Activated naive CD8-positive, alpha-beta T cell treated with anti-CD3 and anti-CD28 coated beads, Interleukin-2, amount 10 ng/mL, durations not matched to agents 7 days and 5 days (primary cell): ENCODE results near the gene ITPR3. TPM values are rescaled to one million over a fixed set of nuclear protein-coding genes. Genes with fewer than 3 reads are reported as not detected.

Experiments used
- ATAC-seq: fragments of 150-1000 bp; cut with Tn5 transposase; one replicate; pipeline ENCODE4 v1.10.0; 2021; ENCODE audit warnings: low read depth, moderate library complexity
- POLR2A ChIA-PET: fragments of 350-600 bp; sonication (Branson Sonifier 250); formaldehyde crosslinking; loops from one replicate; lab custom pipeline; 2021; ENCODE audit warnings: antibody characterized with exemption; lab: Charles Lee
- DNase-seq: peaks from one replicate; pipeline ENCODE4 v3.0.0; 2021
- H3K27ac Mint-ChIP-seq: one replicate; pipeline ENCODE4 v1.8.0; 2022; ENCODE audit warnings: mild to moderate bottlenecking, mixed read lengths
- H3K27me3 Mint-ChIP-seq: one replicate; pipeline ENCODE4 v1.8.0; 2022; ENCODE audit warnings: mild to moderate bottlenecking, moderate library complexity, mixed read lengths
- H3K36me3 Mint-ChIP-seq: one replicate; pipeline ENCODE4 v1.8.0; 2021; ENCODE audit warnings: mild to moderate bottlenecking, mixed read lengths
- H3K4me1 Mint-ChIP-seq: one replicate; pipeline ENCODE4 v1.8.0; 2021; ENCODE audit warnings: mixed read lengths
- H3K4me3 Mint-ChIP-seq: one replicate; pipeline ENCODE4 v1.8.0; 2022; ENCODE audit warnings: mild to moderate bottlenecking, moderate library complexity, mixed read lengths
- H3K9me3 Mint-ChIP-seq: one replicate; pipeline ENCODE4 v1.8.0; 2021; ENCODE audit warnings: mixed read lengths
- total RNA-seq, 2 experiments: library from RNA; stranded (reverse); gene quantifications; one replicate each; pipeline ENCODE4 v1.2.3, GENCODE V29; 2021

Gene ITPR3
- total RNA-seq, 2 experiments from 2014 or later = 61.4 to 61.8 TPM

- ATAC-seq = no peak
- no peak overlapping the region for H3K27ac Mint-ChIP-seq
- POLR2A ChIA-PET = interaction anchor here (0.7 kb wide), 1 partner anchor 16 kb away, joined by 6 read pairs; no protein-coding TSS in a partner anchor
- H3K27me3 Mint-ChIP-seq = peaks cover 28% of the 10 kb centered on the region
- H3K9me3 Mint-ChIP-seq = no peaks in the 10 kb centered on the region
- H3K4me1 Mint-ChIP-seq = peaks cover 11% of the 10 kb centered on the region
- no peak overlapping the region for H3K4me3 Mint-ChIP-seq
- no peaks in the 10 kb centered on the region for H3K36me3 Mint-ChIP-seq
- DNase-seq = no peak
These were observed 104.1 kb downstream of the ITPR3 start for GRCh38 chr6:33725222-33725621.

- Mint-ChIP-seq H3K9me3 (no peaks in the 10 kb centered on the region), H3K36me3 (no peaks in the 10 kb centered on the region), H3K27me3 (peaks cover 24% of the 10 kb centered on the region), H3K27ac (no peak overlapping the region), H3K4me3 (no peak overlapping the region), H3K4me1 (peaks cover 11% of the 10 kb centered on the region)
- ATAC-seq (no peak), DNase-seq (no peak)
- POLR2A ChIA-PET = no interaction called here
These were observed 105.0 kb downstream of the ITPR3 start for GRCh38 chr6:33725891-33726673.

DNA sequence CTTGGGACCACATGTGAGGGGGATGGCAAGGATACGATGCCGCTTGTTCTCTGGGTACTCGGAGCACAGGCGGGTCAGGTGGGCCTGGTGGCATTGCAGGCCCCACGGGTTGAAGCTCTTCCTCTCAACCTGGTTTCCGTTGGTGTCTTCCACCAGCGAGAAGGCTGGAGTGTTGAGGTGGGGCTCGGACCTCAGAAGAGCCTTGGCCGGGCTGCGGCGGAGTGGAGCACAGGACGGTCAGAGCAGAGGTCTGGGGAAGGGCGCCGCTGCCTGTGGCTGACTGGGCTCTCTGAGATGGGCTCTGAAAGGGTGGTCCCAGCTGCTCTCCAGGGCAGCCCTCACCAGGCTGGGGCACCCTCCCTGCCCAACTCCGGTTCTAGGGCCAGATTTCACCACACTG lies 105.6 kb downstream of the ITPR3 start:
- Mint-ChIP-seq H3K4me1 (peaks cover 11% of the 10 kb centered on the region), H3K4me3 (no peak overlapping the region), H3K27me3 (peaks cover 21% of the 10 kb centered on the region), H3K36me3 (no peaks in the 10 kb centered on the region), H3K9me3 (no peaks in the 10 kb centered on the region), H3K27ac (no peak overlapping the region)
- DNase-seq = no peak
- POLR2A ChIA-PET = no interaction called here
- no peak for ATAC-seq

DNA sequence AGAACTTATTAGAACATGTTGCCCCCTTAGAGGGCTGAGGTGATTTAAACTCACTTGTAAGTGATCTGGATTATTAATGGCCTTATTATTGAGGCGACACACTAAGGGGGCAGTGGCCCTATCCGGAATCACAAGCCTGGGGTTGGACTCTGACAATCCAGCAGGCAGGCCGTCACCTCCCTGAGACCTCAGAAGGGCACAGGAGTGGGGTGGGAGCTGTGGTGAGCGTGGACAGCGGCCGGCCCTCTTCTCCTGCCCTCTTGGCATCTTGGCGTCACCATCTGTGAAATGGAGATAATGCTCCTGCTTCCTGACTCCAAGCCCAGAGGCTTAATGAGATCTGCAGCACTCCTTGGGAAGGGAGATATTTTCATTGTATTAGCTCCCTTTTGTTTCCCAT lies 106.0 kb downstream of the ITPR3 start:
- H3K27ac Mint-ChIP-seq = no peak overlapping the region
- H3K4me1 Mint-ChIP-seq = peaks cover 11% of the 10 kb centered on the region
- no peak for ATAC-seq
- H3K36me3 Mint-ChIP-seq = no peaks in the 10 kb centered on the region
- no peak overlapping the region for H3K4me3 Mint-ChIP-seq
- peaks cover 16% of the 10 kb centered on the region for H3K27me3 Mint-ChIP-seq
- no peak for DNase-seq
- POLR2A ChIA-PET = no interaction called here
- no peaks in the 10 kb centered on the region for H3K9me3 Mint-ChIP-seq

- Mint-ChIP-seq H3K27me3 (peaks cover 13% of the 10 kb centered on the region), H3K9me3 (no peaks in the 10 kb centered on the region), H3K36me3 (no peaks in the 10 kb centered on the region), H3K4me3 (no peak overlapping the region), H3K27ac (no peak overlapping the region), H3K4me1 (peaks cover 11% of the 10 kb centered on the region)
- no peak for DNase-seq
- ATAC-seq = no peak
- POLR2A ChIA-PET = no interaction called here
These were observed 106.8 kb downstream of the ITPR3 start for GRCh38 chr6:33727932-33728331.

DNA sequence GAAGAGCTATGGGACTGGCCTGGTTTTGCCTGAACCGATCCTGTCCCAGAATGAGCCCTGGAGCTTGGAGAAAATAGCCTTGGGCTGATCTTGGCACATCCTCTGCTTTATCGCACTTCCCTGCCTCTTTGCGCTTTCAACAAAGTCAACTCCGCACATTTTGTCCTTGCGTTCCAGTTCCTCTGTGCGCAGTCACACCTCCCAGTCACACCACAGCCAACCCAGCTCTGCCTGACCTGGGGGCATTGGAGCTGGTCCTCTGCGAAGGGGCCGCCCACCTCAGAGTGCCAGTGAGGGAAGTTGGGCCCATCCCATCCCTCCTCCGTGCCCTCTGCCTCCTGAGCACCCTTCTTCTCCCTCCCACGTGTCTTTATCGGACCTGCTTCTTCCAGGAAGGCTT lies 107.3 kb downstream of the ITPR3 start:
- no peaks in the 10 kb centered on the region for H3K9me3 Mint-ChIP-seq
- DNase-seq (no peak), ATAC-seq (no peak)
- POLR2A ChIA-PET = no interaction called here
- no peak overlapping the region for H3K27ac Mint-ChIP-seq
- H3K27me3 Mint-ChIP-seq = peaks cover 11% of the 10 kb centered on the region
- H3K36me3 Mint-ChIP-seq = no peaks in the 10 kb centered on the region
- H3K4me3 Mint-ChIP-seq = no peak overlapping the region
- peaks cover 11% of the 10 kb centered on the region for H3K4me1 Mint-ChIP-seq

- Mint-ChIP-seq H3K4me3 (no peak overlapping the region), H3K9me3 (no peaks in the 10 kb centered on the region), H3K4me1 (peaks cover 8% of the 10 kb centered on the region), H3K27me3 (peaks cover 4% of the 10 kb centered on the region), H3K36me3 (no peaks in the 10 kb centered on the region), H3K27ac (no peak overlapping the region)
- POLR2A ChIA-PET = no interaction called here
- ATAC-seq = no peak
- DNase-seq = no peak
These were observed 107.9 kb downstream of the ITPR3 start for GRCh38 chr6:33729059-33729458.

- POLR2A ChIA-PET = no interaction called here
- no peak overlapping the region for H3K4me3 Mint-ChIP-seq
- H3K27me3 Mint-ChIP-seq = peaks cover 2% of the 10 kb centered on the region
- no peak overlapping the region for H3K27ac Mint-ChIP-seq
- no peaks in the 10 kb centered on the region for H3K36me3 Mint-ChIP-seq
- H3K9me3 Mint-ChIP-seq = no peaks in the 10 kb centered on the region
- ATAC-seq = no peak
- DNase-seq = no peak
- no peaks in the 10 kb centered on the region for H3K4me1 Mint-ChIP-seq
These were observed 109.5 kb downstream of the ITPR3 start for GRCh38 chr6:33730611-33731010.

- DNase-seq (no peak), ATAC-seq (no peak)
- Mint-ChIP-seq H3K27me3 (peaks cover 2% of the 10 kb centered on the region), H3K36me3 (no peaks in the 10 kb centered on the region), H3K4me1 (no peaks in the 10 kb centered on the region), H3K27ac (no peak overlapping the region), H3K4me3 (no peak overlapping the region), H3K9me3 (no peaks in the 10 kb centered on the region)
- POLR2A ChIA-PET = no interaction called here
These were observed 109.9 kb downstream of the ITPR3 start for GRCh38 chr6:33731035-33731434.

DNA sequence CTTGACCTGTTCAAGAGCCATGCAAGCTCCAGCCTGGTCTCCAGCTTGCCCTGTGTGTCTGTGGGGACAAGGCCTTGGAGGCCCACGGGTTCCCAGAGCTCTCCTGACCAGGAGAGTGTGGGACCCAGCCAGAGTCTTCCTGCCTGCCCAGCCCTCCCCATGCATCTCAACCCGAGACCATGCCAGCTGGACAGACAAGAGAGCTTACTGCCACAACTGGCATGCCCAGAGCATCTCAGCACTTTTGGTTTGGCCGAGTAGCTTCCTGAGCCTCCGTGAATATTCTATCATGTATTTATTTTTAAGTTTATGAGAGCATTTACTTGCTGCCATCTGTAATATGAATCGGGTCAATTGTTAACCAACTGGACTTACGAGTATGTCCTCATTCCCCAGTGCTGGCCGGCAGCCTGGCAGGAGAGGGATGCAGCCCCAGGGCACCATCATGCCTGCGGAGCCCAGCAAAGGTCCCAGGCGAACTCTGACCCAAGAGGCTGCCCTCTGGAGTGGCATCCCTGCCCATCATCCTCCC lies 110.7 kb downstream of the ITPR3 start:
- DNase-seq (no peak), ATAC-seq (no peak)
- H3K27me3 Mint-ChIP-seq = no peaks in the 10 kb centered on the region
- POLR2A ChIA-PET = no interaction called here
- no peaks in the 10 kb centered on the region for H3K9me3 Mint-ChIP-seq
- no peaks in the 10 kb centered on the region for H3K36me3 Mint-ChIP-seq
- no peaks in the 10 kb centered on the region for H3K4me1 Mint-ChIP-seq
- H3K27ac Mint-ChIP-seq = no peak overlapping the region
- no peak overlapping the region for H3K4me3 Mint-ChIP-seq

- no peaks in the 10 kb centered on the region for H3K4me1 Mint-ChIP-seq
- no peak for DNase-seq
- H3K27me3 Mint-ChIP-seq = no peaks in the 10 kb centered on the region
- H3K9me3 Mint-ChIP-seq = no peaks in the 10 kb centered on the region
- no peak overlapping the region for H3K27ac Mint-ChIP-seq
- POLR2A ChIA-PET = no interaction called here
- no peaks in the 10 kb centered on the region for H3K36me3 Mint-ChIP-seq
- no peak for ATAC-seq
- no peak overlapping the region for H3K4me3 Mint-ChIP-seq
These were observed 111.3 kb downstream of the ITPR3 start for GRCh38 chr6:33732385-33732784.

DNA sequence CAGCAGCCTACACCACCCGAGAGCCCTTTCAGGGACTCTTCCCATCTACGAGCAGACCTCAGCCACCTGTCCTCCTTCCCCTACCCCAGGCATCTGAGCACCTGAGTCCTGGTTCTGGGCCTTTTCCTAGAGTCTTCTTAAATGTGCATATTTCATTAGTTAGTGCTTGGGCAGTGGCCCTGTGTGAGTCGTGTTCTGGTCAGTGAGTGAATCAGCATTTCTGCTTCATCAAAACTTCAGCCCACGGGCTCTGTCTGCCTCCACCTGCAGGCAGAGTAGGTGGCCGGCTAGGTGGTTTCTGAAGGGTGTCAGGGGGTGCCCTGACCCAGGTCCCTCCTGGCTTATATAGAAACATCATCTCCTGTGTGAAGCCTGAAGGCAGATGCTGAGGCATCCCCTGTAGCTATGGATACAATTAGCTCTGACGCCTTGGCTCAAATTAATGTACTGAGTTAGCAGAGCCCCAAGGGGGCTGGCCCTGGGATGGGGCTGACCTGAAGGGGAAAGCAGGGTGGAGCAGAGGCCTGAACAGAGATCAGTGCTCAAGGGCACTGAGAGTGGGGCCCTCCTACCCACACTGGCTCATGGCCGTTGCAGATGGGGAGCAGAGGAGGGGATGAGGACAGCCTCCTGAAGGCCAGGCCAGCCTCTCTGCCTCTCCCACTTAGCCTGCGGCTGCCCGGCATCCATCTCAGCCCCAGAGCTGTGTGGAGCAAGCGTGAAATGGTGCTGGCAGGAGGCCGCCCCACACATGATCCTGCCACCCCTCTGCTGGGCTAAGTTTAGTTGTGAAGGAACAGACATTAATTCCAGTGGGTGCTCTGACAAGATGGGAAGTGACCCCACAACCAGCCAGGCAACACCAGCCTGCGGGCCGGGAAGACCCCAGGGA lies 111.9 kb downstream of the ITPR3 start:
- Mint-ChIP-seq H3K9me3 (no peaks in the 10 kb centered on the region), H3K27ac (no peak overlapping the region), H3K4me1 (no peaks in the 10 kb centered on the region), H3K4me3 (no peak overlapping the region), H3K36me3 (no peaks in the 10 kb centered on the region), H3K27me3 (no peaks in the 10 kb centered on the region)
- DNase-seq (no peak), ATAC-seq (no peak)
- POLR2A ChIA-PET = no interaction called here

DNA sequence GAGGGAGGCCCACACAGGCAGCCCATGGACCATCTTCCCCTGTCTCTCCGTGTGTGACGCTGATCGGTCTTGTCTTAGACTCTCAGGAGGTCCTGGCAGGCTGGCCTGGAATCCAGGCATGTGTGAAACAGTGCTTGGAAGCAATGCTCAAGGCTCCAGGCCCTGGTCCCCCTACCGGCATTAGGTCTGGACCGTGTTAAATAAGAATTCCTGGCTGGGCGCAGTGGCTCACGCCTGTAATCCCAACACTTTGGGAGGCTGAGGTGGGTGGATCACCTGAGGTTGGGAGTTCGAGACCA lies 112.5 kb downstream of the ITPR3 start:
- Mint-ChIP-seq H3K4me3 (no peak overlapping the region), H3K27me3 (no peaks in the 10 kb centered on the region), H3K9me3 (no peaks in the 10 kb centered on the region), H3K4me1 (no peaks in the 10 kb centered on the region), H3K36me3 (no peaks in the 10 kb centered on the region), H3K27ac (no peak overlapping the region)
- DNase-seq (no peak), ATAC-seq (no peak)
- POLR2A ChIA-PET = no interaction called here

DNA sequence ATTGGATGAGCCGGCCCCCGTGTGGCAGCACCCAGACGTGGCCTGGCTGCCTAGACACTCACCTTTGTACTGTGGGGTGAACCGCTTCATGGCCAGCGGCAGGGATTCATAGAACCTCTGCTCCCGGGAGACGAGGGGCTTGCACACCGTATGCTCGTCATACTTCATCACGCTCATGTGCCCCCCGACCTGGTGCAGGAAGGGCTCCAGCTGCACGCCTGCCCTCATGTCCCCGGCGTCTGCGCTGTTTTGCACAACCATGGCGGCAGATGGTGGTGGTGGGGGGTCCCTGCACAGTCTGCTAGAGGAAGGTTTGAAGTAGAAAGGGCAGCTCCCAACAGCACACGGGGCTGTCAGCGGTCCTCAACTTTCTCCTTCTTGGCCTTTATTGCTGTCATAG lies 114.1 kb downstream of the ITPR3 start:
- POLR2A ChIA-PET = no interaction called here
- no peaks in the 10 kb centered on the region for H3K9me3 Mint-ChIP-seq
- H3K4me1 Mint-ChIP-seq = no peaks in the 10 kb centered on the region
- H3K36me3 Mint-ChIP-seq = no peaks in the 10 kb centered on the region
- ATAC-seq (no peak), DNase-seq (no peak)
- no peak overlapping the region for H3K4me3 Mint-ChIP-seq
- H3K27me3 Mint-ChIP-seq = no peaks in the 10 kb centered on the region
- H3K27ac Mint-ChIP-seq = no peak overlapping the region
